Pancreas (tissue), 10 donors: Measurements from ENCODE around the gene DLG4. TPM values are rescaled to one million over a fixed set of nuclear protein-coding genes. Genes with fewer than 3 reads are reported as not detected.

Experiments
- ATAC-seq, 4 donors: fragments of 200-7000 bp; cut with Tn5 transposase; one replicate each; pipeline versions ENCODE4 v1.8.0 to v1.9.1; 2020; ENCODE audit warnings: mild to moderate bottlenecking in 4 of 4, moderate library complexity in 4 of 4
- DNase-seq, 6 donors: peaks; one replicate each; pipeline ENCODE4 v3.0.0-alpha.2; 2020
- FAIRE-seq: peaks from 2 replicates; lab custom pipeline; 2012; peaks lifted over from hg19 to GRCh38; lab: Jason Lieb, UNC
- H3K27ac ChIP-seq, 4 donors: fragments of 200-600 bp; sonication (generic); 1 replicate in 3 of 4; 2 replicates in 1 of 4; pipeline versions ENCODE4 v1.5.0 to v1.8.0; 2020
- H3K27me3 ChIP-seq, 4 donors: fragments of 200-600 bp; one replicate each; pipeline ENCODE4 v1.8.0; 2021
- H3K36me3 ChIP-seq, 3 donors: fragments of 200-600 bp; sonication (generic) in 1 of 3; one replicate each; pipeline versions ENCODE4 v1.5.0 to v1.8.0; 2020 to 2021
- H3K4me1 ChIP-seq, 3 donors: fragments of 200-600 bp; one replicate each; pipeline ENCODE4 v1.8.0; 2021
- H3K4me3 ChIP-seq, 4 donors: fragments of 200-600 bp; sonication (generic) in 2 of 4; one replicate each; pipeline versions ENCODE4 v1.5.0 to v1.8.0; 2020 to 2021
- H3K9me3 ChIP-seq, 4 donors: fragments of 200-600 bp; one replicate each; pipeline ENCODE4 v1.8.0; 2021
- WGBS, 2 donors: extraction: QIAGEN DNeasy Blood & Tissue Kit; methylation state at CpG; one replicate each; pipeline ENCODE4 v1.1.7; 2013; 5-methylcytosine and 5-hydroxymethylcytosine counted together
- intact Hi-C, 3 donors: fragments of 100-400 bp; cut with DNase I; formaldehyde crosslinking; loops; one replicate each; pipeline versions ENCODE4 v1.11.1 to v1.14.2; 2022
- polyA plus RNA-seq, 2 donors: library from polyadenylated mRNA; stranded (reverse); fragments of 200-250 nt; gene quantifications; one replicate each; pipeline ENCODE4 v1.2.3, GENCODE V29; 2013
- total RNA-seq, 6 donors: library from RNA; stranded (reverse); fragmentation: NEBNext Ultra II Directional in 4 of 6; extraction: Animal tissue kit (Norgen Biotek cat#: 25700) in 4 of 6; gene quantifications; one replicate each; pipeline versions ENCODE4 v1.2.1 to v1.2.4, GENCODE V29; 2021 to 2023
- TF ChIP-seq, protein P1 (sequence below), 4 donors: fragments of 200-600 bp; sonication (generic) in 3 of 4; IDR thresholded peaks; one replicate each; pipeline versions ENCODE4 v1.5.0 to v1.8.0; 2021; ENCODE audit warnings: antibody characterized with exemption in 4 of 4
- donor health status: healthy with polysubstance abuse.
- donor health status: DM: no; HTN: no; CAD: no; lungs with moderate emphysema.
- donor health status: DM: no; HTN: no; CAD: no.
- donor health status: control.
- donor health status: control.
- donor health status: Bipolar disorder and iron deficiency.
- donor health status: DM: yes; HTN: yes; CAD: no.
- donor health status: DM: no; HTN: no; CAD: no.
- donor health status: DM: no; HTN: no; CAD: no.
- donor health status: DM: yes; HTN: yes; CAD: no.

Gene DLG4
- total and polyA plus RNA-seq, 8 donors: 2.8 to 19.8 (median 7.8) TPM

GRCh38 chr17:7237266-7237760 lies 17.7 kb upstream of the DLG4 start:
- Histone ChIP-seq H3K36me3 (peaks cover 0 to 3% (median 0%) of the 10 kb centered on the region in 3 donors), H3K4me3 (peak overlapping the region; percentile 77 to 86 (median 80)), H3K27ac (peak overlapping the region; percentile 57 to 88 (median 76)), H3K9me3 (no peaks in the 10 kb centered on the region), H3K27me3 (no peaks in the 10 kb centered on the region), H3K4me1 (peaks cover 17 to 43% (median 17%) of the 10 kb centered on the region in 3 donors)
- WGBS, 2 donors: 15 to 22% methylated on average over 6 of the region's 6 CpGs
- TF ChIP-seq, protein P1, sequence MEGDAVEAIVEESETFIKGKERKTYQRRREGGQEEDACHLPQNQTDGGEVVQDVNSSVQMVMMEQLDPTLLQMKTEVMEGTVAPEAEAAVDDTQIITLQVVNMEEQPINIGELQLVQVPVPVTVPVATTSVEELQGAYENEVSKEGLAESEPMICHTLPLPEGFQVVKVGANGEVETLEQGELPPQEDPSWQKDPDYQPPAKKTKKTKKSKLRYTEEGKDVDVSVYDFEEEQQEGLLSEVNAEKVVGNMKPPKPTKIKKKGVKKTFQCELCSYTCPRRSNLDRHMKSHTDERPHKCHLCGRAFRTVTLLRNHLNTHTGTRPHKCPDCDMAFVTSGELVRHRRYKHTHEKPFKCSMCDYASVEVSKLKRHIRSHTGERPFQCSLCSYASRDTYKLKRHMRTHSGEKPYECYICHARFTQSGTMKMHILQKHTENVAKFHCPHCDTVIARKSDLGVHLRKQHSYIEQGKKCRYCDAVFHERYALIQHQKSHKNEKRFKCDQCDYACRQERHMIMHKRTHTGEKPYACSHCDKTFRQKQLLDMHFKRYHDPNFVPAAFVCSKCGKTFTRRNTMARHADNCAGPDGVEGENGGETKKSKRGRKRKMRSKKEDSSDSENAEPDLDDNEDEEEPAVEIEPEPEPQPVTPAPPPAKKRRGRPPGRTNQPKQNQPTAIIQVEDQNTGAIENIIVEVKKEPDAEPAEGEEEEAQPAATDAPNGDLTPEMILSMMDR (IDR thresholded peaks at IDR 0.05): no peak
- FAIRE-seq (no peak), DNase-seq (no peak), ATAC-seq (no peak)
- intact Hi-C loops: no loop called here

DNA sequence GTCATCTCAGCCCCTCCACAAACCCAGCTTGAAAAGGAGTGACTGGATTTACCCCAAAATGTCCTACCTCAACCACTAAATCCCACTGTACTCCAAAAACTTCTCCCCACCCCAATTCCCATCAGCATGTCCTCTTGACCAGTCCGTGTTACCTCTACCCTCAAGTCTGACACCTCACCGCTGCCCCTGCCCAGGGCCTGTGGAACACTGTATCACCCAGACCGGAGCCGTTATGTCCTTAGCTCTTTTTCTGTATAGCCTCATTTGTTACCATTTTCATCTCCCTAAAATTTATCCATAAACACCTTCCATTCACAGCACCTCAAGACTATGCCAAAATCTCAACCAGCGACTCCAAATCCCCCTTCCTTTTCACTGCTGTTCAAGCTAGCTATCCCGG lies 17.2 kb upstream of the DLG4 start:
- DNase-seq: peak in 1 of 6 donors; percentile 17
- H3K4me1 ChIP-seq: peaks cover 17 to 47% (median 17%) of the 10 kb centered on the region in 3 donors
- TF ChIP-seq, protein P1 (IDR thresholded peaks at IDR 0.05): no peak
- H3K4me3 ChIP-seq: no peak overlapping the region
- no peak for ATAC-seq
- H3K9me3 ChIP-seq: no peaks in the 10 kb centered on the region
- intact Hi-C loops: no loop called here
- peaks cover 0 to 3% (median 0%) of the 10 kb centered on the region in 3 donors for H3K36me3 ChIP-seq
- H3K27me3 ChIP-seq: no peaks in the 10 kb centered on the region
- 79 to 85% methylated on average over 6 of the region's 6 CpGs for WGBS, 2 donors
- no peak for FAIRE-seq
- peak overlapping the region in 3 of 4 donors; percentile 67 to 88 (median 86) for H3K27ac ChIP-seq

DNA sequence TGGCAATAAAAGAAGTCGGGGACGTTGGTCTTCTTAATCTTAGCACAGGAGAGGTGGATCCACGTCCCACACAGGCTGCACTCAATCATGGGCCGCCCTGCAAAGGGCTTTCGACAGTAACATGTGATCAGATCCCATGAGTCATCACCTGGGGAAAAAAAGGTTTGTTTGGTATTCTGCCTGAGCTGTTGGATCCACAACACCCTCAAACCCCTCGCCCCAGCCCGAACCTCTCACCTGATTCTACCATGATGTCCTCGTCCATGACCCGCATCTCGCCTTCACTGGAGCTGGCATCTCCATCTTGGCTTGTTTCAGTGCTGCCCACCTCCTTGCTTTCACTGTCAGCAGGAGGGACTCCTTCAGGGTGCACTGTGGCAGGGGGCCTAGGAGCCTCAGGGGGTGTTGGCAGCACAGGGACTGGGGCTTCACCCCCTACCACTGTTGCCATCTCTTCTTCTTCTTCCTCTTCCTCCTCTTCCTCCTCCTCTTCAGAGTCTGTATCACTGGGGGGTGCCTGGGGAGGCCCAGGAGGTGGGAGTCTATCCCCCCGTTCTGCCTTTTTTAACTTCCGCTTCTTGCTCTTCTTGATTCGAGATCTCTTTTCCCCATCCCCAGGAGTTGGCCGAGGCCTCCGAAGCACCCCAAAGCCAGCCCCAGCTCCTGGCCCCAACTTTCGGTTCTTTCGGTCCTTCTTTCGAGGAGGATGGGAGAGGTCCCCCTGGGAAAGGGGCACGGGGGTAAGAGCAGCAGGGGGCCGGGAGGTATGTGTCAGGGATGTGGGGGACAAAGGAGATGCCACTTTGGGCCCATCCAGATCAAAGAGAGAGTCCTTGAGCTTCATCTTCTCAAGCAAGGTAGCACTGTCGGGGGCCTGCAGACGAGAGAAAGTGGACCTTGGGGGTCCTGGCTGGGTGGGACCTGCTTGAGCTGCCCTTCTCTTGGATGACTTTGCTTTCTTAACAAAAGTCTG lies 16.3 kb upstream of the DLG4 start:
- H3K27ac ChIP-seq: no peak overlapping the region
- peaks cover 0 to 3% (median 0%) of the 10 kb centered on the region in 3 donors for H3K36me3 ChIP-seq
- no peaks in the 10 kb centered on the region for H3K9me3 ChIP-seq
- 75 to 77% methylated on average over 22 of the region's 22 CpGs for WGBS, 2 donors
- no peaks in the 10 kb centered on the region for H3K27me3 ChIP-seq
- no peak overlapping the region for H3K4me3 ChIP-seq
- intact Hi-C loops: no loop called here
- ATAC-seq (no peak), FAIRE-seq (no peak), DNase-seq (peak in 4 of 6 donors; percentile 19 to 45 (median 43))
- TF ChIP-seq, protein P1 (IDR thresholded peaks at IDR 0.05): no peak
- peaks cover 15 to 46% (median 16%) of the 10 kb centered on the region in 3 donors for H3K4me1 ChIP-seq

DNA sequence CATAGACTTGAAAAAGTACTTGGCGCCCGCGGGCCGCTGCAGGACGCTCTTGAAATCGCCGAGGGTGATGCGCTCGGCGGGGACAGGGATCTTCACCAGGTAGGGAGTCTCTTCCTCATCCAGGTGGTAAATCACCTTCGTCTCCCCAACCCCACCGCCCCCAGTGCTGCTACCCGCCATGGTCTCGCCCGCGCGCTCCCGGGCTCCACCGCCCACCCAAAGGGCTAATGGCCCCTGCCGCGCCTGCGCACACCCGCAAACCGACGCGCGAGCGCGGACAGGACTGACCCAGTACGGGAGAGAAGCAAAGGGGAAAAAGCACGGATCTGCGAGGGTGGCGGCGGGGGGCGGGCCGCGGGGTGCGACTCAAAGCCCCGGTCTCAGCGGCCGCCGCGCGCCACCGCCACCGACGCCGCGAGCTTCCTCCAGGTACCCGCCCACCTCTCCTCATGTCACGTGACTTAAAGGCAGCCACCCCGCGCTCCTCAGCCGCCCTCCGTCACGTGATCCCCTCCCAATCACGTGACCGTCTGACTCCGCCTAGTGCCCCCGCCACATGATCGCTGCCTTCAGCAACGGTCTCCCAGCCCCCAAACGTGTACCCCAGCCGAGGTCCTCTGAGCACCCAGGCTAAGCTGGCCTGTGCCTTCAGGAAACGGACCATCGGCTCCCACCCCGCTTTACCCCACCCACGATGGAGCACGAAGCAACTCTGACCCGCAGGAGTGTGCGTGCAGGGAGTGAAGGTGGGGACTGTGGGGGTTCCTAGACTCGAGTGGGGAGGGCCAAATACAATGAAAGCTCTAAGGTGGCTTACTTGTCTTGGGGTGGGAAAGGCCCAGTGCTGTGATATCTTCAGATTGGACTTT lies 14.7 kb upstream of the DLG4 start, which contains the start of gene DVL2:
Gene DVL2, minus strand, starts transcription at position 435 of the 869 bp plus-strand sequence. Its CDS starts 255 bp downstream, at position 180.
- Histone ChIP-seq H3K27me3 (no peaks in the 10 kb centered on the region), H3K9me3 (no peaks in the 10 kb centered on the region), H3K27ac (peak within 1 kb of the TSS; percentile 63 to 87 (median 80)), H3K4me1 (peaks cover 3 to 34% (median 3%) of the 10 kb centered on the region in 3 donors), H3K4me3 (peak within 1 kb of the TSS; percentile 59 to 92 (median 79)), H3K36me3 (peaks cover 0 to 8% (median 4%) of the 10 kb centered on the region in 3 donors)
- TF ChIP-seq, protein P1 (IDR thresholded peaks at IDR 0.05): no peak
- DNase-seq (peak; percentile 95 to 98 (median 96)), ATAC-seq (peak; percentile 61 to 74 (median 67)), FAIRE-seq (no peak)
- intact Hi-C loops: no loop called here
- WGBS, 2 donors: 0% methylated on average over 72 of the region's 72 CpGs
